ENCODE results near the gene FGGY. TPM values are rescaled to one million over a fixed set of nuclear protein-coding genes. Genes with fewer than 3 reads are reported as not detected.

FGGY gene
- total RNA-seq, 1 donor from 2014 or later: 31.2 TPM

- H3K4me1 ChIP-seq: peaks cover 19% of the 10 kb centered on the region
Observed at GRCh38 chr1:59480188-59480888, 183.4 kb downstream of the FGGY start.

GRCh38 chr1:59481881-59482505, 185.1 kb downstream of the FGGY start:
- intact Hi-C loops (cut with micrococcal nuclease): no loop called here
- no peak for TF ChIP-seq CTCF (IDR thresholded peaks at IDR 0.05; ENCODE audit: borderline replicate concordance)
- no peak overlapping the region for H3K27ac ChIP-seq (replicated peaks)

More at GRCh38 chr1:59480188-59480888, 183.4 kb downstream of the FGGY start:
- intact Hi-C loops (cut with micrococcal nuclease): no loop called here
- DNase-seq: no peak
- Histone ChIP-seq H3K27ac (replicated peaks) (no peak overlapping the region), H3K4me3 (no peak overlapping the region), H3K9me3 (replicated peaks) (no peaks in the 10 kb centered on the region), H3K27me3 (ENCODE audit: low read depth) (no peaks in the 10 kb centered on the region), H3K36me3 (no peaks in the 10 kb centered on the region)
- no peak for TF ChIP-seq CTCF (IDR thresholded peaks at IDR 0.05; ENCODE audit: borderline replicate concordance)

GRCh38 chr1:59482986-59483385, 186.1 kb downstream of the FGGY start:
- H3K36me3 ChIP-seq: no peaks in the 10 kb centered on the region
- no peak for TF ChIP-seq CTCF (IDR thresholded peaks at IDR 0.05; ENCODE audit: borderline replicate concordance)
- no peak for DNase-seq
- intact Hi-C loops (cut with micrococcal nuclease): no loop called here
- H3K4me1 ChIP-seq: peaks cover 16% of the 10 kb centered on the region
- no peak overlapping the region for H3K4me3 ChIP-seq
- no peaks in the 10 kb centered on the region for H3K27me3 ChIP-seq (ENCODE audit: low read depth)
- H3K27ac ChIP-seq (replicated peaks): no peak overlapping the region
- no peaks in the 10 kb centered on the region for H3K9me3 ChIP-seq (replicated peaks)

More at GRCh38 chr1:59481881-59482505, 185.1 kb downstream of the FGGY start:
- Histone ChIP-seq H3K4me1 (peaks cover 18% of the 10 kb centered on the region), H3K9me3 (replicated peaks) (no peaks in the 10 kb centered on the region), H3K27me3 (ENCODE audit: low read depth) (no peaks in the 10 kb centered on the region), H3K36me3 (no peaks in the 10 kb centered on the region), H3K4me3 (no peak overlapping the region)
- no peak for DNase-seq

GRCh38 chr1:59484096-59484495, 187.2 kb downstream of the FGGY start:
- H3K9me3 ChIP-seq (replicated peaks): no peaks in the 10 kb centered on the region
- intact Hi-C loops (cut with micrococcal nuclease): no loop called here
- H3K4me3 ChIP-seq: no peak overlapping the region
- TF ChIP-seq CTCF (IDR thresholded peaks at IDR 0.05; ENCODE audit: borderline replicate concordance): no peak
- H3K27me3 ChIP-seq (ENCODE audit: low read depth): no peaks in the 10 kb centered on the region
- no peak for DNase-seq
- no peaks in the 10 kb centered on the region for H3K36me3 ChIP-seq
- H3K4me1 ChIP-seq: peaks cover 10% of the 10 kb centered on the region
- H3K27ac ChIP-seq (replicated peaks): no peak overlapping the region

GRCh38 chr1:59485171-59485570, 188.3 kb downstream of the FGGY start:
- H3K4me3 ChIP-seq: no peak overlapping the region
- H3K9me3 ChIP-seq (replicated peaks): no peaks in the 10 kb centered on the region
- peaks cover 10% of the 10 kb centered on the region for H3K4me1 ChIP-seq
- DNase-seq: no peak
- intact Hi-C loops (cut with micrococcal nuclease): no loop called here
- H3K36me3 ChIP-seq: no peaks in the 10 kb centered on the region
- no peak overlapping the region for H3K27ac ChIP-seq (replicated peaks)
- TF ChIP-seq CTCF (IDR thresholded peaks at IDR 0.05; ENCODE audit: borderline replicate concordance): no peak
- no peaks in the 10 kb centered on the region for H3K27me3 ChIP-seq (ENCODE audit: low read depth)

Measured in left ventricle myocardium inferior (tissue), 1 donor.